HG02610 (cell line): ENCODE data around the gene MARK4.
"Not testable (repeated sequence)": the region's sequence is repeated elsewhere in the genome, so short reads cannot be mapped to it uniquely, and the experiment has no call there.

Source experiments
- ATAC-seq: cut with Tn5 transposase; IDR thresholded peaks from one replicate; pipeline ENCODE4 v1.9.1; 2021; ENCODE audit warnings: mild to moderate bottlenecking, moderate library complexity; ENCODE audit not compliant: unreplicated experiment

The MARK4 gene

GRCh38 chr19:45243144-45243732, 7.8 kb upstream of the MARK4 start:
- ATAC-seq = no peak

- no peak for ATAC-seq
Observed at GRCh38 chr19:45244133-45244794, 6.8 kb upstream of the MARK4 start.

GRCh38 chr19:45245334-45245787, 5.7 kb upstream of the MARK4 start, which contains the start of gene EXOC3L2:
Gene EXOC3L2, minus strand, starts transcription at chr19:45245407. Its CDS starts 6,362 bp downstream, at chr19:45239045.
- no peak for ATAC-seq

GRCh38 chr19:45245826-45246225, 5.2 kb upstream of the MARK4 start:
- no peak for ATAC-seq

- no peak for ATAC-seq
Observed at GRCh38 chr19:45247136-45247535, 3.9 kb upstream of the MARK4 start.

- ATAC-seq = no peak
Observed at GRCh38 chr19:45249261-45250033, 1.6 kb upstream of the MARK4 start.

- ATAC-seq = no peak
Observed at GRCh38 chr19:45250216-45250831, 747 bp upstream of the MARK4 start.

- no peak for ATAC-seq
Observed at GRCh38 chr19:45251452-45252354, 632 bp downstream of the MARK4 start.

GRCh38 chr19:45253396-45254027, 2.4 kb downstream of the MARK4 start:
- ATAC-seq = no peak

- ATAC-seq = no peak
Observed at GRCh38 chr19:45254044-45254531, 3.0 kb downstream of the MARK4 start.

- no peak for ATAC-seq
Observed at GRCh38 chr19:45255611-45256157, 4.6 kb downstream of the MARK4 start.

GRCh38 chr19:45256836-45257235, 5.8 kb downstream of the MARK4 start:
- ATAC-seq = no peak

GRCh38 chr19:45258862-45259261, 7.8 kb downstream of the MARK4 start:
- no peak for ATAC-seq

- no peak for ATAC-seq
Observed at GRCh38 chr19:45262570-45262969, 11.5 kb downstream of the MARK4 start.

GRCh38 chr19:45263013-45263412, 11.9 kb downstream of the MARK4 start:
- ATAC-seq = no peak

GRCh38 chr19:45264781-45265317, 13.8 kb downstream of the MARK4 start:
- no peak for ATAC-seq

GRCh38 chr19:45265375-45265774, 14.3 kb downstream of the MARK4 start:
- no peak for ATAC-seq

- no peak for ATAC-seq
Observed at GRCh38 chr19:45267296-45267695, 16.2 kb downstream of the MARK4 start.

GRCh38 chr19:45269939-45270338, 18.9 kb downstream of the MARK4 start:
- ATAC-seq = not testable (repeated sequence)
